Left hindlimb (tissue), 1 donor: ENCODE data around the gene DLG4.
A peak's percentile ranks its signal among the peaks of the same experiment; 100 is the strongest.

ENCODE experiments used
- DNase-seq: peaks from one replicate; pipeline ENCODE4 v3.0.0-alpha.2; 2018

The DLG4 gene

DNA sequence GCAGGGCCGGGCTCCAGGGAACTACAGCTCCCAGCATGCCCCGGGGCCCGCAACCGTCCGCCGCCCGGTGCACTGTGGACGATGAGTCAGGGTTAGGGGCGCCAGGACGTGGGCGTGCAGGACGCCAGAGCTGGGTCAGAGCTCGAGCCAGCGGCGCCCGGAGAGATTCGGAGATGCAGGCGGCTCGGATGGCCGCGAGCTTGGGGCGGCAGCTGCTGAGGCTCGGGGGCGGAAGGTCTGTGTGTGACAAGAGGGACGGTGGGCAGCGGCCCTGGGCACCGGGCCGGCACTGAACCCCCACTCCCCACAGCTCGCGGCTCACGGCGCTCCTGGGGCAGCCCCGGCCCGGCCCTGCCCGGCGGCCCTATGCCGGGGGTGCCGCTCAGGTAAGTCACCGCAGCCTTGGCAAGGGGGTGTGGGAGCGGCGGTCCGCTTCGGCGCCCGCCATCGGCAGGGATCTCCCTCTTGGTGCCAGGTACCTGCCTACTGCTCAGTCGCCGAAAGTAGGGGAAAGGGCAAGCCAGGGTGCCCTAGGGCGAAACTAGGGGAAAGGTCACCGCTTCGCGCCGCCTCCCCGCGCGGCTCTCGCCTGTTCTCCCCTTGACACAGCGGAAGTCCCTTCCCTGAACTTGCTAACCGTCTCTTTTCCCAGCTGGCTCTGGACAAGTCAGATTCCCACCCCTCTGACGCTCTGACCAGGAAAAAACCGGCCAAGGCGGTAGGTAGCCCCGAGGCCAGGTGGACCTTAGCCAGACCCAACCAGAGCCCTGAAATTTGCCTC is at the start of gene DLG4, which contains the start of gene ACADVL:
DLG4 (minus strand) TSS at position 25 of the 781 bp plus-strand sequence.
ACADVL (plus strand) TSS at position 127 of the 781 bp plus-strand sequence; CDS start at position 174, 47 bp downstream.
- peak; percentile 95 for DNase-seq

DNA sequence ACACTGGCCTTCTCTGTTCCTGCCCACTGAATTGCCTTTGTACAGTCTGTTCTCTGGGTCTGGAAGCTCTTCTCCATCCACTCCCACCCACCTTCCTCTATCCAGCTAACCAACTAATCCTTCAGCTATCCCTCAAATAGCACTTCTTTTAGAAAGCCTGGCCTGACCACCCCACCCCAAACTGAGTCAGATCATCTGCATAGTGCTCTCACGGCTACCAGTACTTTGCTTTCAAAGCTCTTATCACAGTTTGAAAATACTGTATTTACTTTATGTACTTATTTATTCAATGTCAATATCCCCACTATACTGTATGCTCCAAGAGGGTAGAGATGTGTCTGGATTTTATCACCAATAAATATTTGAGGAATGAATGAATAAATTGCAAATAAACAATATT is 47.1 kb upstream of the DLG4 start:
- no peak for DNase-seq

DNA sequence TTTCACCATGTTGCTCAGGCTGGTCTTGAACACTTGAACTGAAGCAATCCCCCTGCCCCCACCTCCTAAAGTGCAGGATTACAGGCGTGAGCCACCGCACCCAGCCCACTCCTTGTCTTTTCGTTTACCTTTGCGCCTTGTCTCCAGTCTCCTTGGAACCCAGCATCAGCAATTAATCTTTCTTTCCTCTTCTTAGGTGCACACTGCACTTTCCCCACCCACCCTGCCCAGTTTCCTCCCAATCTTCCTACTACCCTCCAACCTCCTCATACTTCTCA is 44.1 kb upstream of the DLG4 start:
- DNase-seq, result no peak

DNA sequence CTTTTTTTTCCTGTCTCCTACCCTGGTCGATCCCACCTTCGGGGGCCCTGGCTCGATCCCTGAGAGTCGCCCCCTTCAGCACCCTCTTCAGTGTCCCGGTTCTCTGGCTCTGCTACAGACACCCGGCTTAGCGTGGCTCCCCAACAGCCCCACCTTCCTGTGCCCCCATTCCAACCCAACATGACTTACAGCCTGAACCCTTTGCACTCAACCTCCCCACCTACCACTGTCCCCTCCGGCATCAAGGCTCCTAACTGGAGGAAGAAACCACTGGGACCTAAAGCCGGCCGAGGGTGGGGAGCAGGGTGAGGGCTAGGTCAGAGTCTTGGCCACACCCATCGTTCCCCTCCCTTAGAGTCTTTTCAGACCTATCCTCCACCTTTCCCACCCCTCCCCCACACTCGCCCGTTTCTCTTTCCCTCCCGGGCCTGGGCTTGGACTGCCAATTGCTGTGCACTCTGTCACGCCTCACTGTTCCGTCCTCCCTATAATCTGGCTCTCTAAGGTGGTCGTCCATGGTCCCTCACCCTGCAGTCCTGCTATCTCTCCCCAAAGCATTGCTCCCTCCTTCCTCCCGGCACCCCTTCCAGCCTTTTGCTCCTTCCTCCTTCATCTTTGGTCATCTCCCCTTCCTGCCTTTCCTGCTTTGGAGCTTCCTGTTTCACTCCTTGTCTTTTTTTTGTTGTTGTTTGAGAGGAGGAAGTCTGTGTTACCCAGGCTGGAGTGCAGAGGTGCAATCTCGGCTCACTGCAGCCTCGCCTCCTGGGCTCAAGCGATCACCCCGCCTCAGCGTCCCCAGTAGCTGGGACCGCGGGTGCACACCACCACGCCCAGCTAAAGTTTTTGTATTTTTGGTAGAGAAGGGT is 43.5 kb upstream of the DLG4 start:
- no peak for DNase-seq

DNA sequence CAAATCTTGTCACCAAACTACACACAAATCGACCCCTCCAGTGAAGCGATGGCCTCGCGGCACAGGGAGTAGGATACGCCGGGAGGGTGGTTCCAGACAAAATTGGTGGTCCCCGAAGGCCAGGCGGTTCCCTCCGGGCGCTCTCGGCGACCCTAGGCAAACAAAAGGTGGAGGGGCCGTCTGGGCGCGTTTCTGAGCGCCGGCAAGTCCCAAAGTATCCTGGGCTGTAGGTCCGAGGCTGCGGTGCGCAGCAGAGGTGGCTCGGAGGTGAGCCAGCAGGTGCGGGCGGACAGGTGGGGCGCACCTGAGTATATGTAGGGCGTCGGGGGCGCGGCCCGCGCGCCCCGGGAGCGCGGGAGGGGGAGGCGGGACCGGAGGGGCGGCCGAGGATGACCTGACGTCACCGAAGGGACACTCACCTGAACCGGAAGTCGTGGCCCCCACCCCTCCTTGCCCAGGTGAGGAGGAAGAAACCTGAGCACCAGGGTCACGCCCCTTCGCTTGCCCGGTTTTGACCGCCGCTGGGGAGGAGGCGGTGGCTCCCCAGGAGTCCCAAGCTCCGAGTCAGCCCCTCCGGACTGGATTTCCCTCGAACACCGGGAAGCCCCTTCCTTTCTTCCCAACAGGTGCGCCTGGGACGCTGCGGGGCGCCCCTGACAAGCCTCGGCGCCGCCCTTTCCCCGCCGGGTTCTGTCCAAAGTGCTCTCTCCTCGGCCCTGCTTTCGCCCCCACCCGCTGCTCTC is 42.7 kb upstream of the DLG4 start, which contains the start of gene CLDN7:
CLDN7 (minus strand) TSS at position 287 of the 743 bp plus-strand sequence. CDS start 435 bp downstream, outside the sequence.
- peak; percentile 34 for DNase-seq

DNA sequence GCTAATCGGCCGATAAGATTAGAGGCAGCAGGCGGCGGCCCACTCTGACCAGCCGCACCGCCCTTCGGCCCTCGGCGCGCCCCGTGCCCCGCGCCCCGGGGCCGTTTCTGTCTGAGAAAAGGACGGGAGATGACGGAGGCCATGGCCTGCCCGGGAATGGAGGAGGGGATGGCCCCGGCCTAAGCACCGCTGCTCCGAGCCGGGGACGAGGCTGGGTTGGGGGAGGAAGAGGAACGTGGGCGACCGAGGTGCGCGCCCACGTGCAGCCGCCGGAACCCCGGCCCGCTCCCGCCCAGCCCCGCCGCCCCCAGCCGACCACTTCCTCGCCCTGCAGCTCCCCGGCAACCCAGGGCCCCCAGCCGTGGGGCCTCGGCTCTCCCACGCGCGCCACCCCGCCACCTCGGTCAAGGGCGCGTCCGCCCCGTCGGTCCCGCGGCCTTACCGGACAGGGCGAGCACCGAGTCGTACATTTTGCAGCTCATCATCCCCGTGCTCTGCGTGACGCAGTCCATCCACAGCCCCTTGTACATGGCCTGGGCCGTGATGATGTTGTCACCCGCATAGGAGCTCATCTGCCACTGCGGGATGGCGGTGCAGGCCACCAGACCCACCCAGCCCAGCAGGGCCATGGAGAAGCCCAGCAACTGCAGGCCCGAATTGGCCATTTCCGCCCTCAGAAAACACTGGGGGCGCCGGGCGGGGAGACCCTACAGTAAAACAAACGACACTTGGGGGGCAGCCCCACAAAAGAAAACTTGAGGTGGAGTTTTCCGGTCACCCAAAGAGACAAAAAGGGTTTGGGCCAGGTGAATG is 41.9 kb upstream of the DLG4 start:
- peak; percentile 34 for DNase-seq

DNA sequence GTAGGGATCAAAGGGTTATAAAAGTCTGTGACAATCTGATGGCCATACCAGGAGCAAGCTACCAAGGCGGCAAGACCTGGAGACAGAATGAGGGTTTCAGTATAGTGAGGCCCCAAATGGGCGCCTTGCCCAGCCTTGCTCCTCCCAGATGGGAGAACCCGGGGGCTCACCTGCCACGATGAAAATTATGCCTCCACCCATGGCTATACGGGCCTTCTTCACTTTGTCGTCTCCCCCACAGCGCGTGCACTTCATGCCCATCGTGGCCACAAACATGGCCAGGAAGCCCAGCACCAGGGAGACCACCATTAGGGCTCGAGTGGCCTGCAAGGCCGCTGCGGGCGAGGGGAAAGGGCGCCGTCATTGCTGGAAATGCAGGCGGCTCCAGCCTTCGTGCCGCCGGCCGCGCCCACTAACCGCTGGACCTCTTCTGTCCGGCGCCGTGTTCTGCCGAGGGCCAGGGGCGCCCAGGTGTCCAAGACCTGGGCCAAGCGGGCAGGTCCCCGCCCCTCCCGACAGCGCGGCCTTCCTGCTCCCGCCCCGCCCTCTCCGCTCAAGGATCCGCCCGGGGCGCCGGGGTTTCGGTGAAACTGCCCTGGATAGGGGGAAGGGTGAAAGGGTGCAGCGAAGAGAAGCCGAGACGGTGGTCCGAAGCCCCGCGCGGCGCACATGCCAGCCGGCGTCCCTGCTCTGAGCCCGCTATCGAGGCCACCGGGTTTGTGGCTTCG is 41.2 kb upstream of the DLG4 start:
- DNase-seq, result peak; percentile 30

DNA sequence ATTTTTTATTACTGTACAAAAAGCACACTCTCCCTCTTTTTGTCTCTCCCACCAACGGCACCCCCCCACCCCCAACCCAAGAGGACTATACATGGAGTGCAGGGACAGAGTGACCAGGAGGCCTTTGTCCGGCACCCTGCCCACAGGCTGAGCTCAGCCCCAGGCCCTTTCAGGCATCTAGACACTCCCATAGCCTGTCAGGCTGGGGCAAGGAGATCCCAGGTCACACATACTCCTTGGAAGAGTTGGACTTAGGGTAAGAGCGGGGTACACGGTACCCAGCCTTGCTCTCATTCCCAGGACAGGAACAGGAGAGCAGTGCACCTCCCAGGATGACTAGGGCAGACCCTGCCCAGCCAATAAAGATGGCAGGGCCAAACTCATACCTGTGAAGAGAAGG is 40.5 kb upstream of the DLG4 start:
- DNase-seq, result no peak

DNA sequence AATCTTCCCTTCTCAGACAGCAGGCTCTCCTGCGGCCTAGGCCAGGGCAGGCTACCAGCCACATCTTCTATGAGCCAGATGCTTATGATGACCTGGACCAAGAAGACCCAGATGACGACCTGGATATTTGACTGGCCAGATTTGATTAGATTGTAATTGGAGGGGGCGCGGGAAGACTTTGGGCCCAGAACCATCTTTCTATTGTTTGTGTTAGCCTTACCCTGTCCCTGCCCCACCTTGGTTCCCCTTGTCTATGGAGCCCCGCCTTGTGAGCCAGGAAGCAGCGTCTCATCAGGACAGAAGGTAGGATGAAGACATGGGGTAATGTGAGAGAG is 39.9 kb upstream of the DLG4 start:
- DNase-seq, result no peak

DNA sequence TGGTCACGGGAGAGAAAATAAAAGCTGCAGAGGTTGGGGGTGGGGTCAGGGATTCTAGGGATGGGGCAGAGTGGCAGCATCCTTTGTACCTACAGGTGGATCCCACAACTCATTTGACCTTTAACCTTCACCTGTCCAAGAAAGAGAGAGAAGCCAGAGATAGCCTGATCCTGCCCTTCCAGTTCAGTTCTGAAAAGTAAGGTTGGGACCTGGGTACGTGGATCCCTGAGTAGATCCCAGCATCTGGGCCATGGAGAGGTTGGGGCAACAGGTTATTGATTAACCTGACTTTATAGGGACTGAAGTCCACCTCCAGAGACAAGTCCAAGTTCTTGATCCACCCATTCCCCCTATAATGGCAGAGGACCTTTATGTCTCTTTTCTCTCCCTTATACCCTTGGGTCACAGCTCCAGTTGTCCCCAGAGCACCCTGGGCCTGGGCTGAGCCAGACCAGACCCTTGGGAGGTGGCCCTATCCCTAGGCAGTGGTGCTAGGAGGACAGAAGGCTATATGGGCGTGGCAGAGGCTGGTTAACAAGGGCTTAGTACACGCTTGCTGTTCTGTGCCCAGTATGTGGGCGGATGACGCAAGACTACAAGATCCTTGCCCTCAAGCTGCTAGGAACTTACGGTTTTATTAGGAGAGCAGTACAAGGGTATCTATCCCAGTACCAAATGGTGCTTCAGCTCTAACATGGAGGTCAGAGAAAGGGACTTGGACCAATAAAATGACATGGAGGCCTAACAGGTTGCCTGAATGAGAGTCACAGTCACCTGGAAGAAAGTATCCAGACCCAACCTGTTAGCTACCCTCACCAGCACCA is 39.3 kb upstream of the DLG4 start:
- DNase-seq, result no peak

DNA sequence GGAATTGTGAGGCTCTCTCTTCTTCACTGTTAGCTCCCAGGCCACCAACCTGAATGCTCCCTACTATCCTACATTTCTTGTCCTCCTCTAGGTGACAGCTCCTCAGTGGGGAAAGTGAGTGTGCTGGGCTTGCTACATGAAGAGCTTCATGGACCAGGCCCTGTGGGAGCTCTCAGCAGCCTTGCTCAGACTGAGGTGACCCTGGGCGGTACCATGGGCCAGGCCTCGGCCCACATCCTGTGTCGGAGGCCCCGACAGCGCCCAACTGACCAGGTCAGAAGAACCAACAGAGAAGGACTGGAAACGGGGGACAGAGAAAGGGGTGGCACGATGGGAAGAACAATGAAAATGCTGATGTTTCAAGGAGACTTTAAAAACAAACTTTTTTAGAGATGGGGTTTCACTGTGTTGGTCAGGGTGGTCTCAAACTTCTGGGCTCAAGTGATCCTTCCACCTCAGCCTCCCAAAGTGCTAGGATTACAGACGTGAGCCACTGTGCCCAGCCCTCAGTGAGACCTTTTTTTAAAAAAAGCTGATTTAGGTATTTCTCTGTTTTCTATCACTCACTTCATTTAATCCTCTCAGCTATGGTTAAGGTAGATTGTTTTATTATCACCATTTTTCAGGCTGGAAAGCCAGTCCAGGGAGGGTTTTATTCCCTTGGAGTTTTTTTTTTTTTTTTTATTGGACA is 37.3 kb upstream of the DLG4 start:
- no peak for DNase-seq

DNA sequence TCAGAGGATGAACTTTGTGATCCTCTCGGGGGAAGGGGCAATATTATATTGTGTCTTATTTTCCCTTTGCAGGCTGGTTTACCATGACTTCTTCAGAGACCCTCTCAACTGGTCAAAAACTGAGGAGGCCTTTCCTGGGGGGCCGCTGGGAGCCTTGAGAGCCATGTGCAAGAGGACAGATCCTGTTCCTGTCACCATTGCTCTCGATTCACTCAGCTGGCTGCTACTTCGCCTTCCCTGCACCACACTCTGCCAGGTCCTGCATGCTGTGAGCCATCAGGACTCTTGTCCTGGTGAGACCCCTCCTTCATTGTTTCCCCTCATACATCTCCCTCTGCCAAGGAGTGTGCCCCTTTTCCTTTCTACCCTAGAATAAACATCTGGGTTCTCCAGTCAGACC is 34.9 kb upstream of the DLG4 start:
- DNase-seq, result no peak

DNA sequence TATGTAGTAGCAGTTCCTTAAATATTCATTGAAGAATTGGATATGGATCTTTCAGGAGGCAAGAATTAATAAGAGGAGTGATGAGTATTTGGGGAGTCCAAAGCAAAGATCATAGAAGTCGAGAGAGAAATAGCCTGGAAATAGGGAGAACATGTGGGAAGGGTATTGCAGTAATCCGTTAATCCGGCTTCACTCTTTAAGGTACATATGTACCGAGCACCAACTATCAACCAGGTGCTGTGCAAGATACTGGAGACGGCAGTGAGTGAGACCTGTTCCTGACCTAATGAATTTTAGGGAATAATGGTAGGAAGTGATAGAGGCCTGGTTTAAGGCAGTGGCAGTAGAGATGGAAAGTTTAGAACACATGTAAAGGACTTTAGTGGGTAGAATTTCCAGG is 33.4 kb upstream of the DLG4 start:
- no peak for DNase-seq

DNA sequence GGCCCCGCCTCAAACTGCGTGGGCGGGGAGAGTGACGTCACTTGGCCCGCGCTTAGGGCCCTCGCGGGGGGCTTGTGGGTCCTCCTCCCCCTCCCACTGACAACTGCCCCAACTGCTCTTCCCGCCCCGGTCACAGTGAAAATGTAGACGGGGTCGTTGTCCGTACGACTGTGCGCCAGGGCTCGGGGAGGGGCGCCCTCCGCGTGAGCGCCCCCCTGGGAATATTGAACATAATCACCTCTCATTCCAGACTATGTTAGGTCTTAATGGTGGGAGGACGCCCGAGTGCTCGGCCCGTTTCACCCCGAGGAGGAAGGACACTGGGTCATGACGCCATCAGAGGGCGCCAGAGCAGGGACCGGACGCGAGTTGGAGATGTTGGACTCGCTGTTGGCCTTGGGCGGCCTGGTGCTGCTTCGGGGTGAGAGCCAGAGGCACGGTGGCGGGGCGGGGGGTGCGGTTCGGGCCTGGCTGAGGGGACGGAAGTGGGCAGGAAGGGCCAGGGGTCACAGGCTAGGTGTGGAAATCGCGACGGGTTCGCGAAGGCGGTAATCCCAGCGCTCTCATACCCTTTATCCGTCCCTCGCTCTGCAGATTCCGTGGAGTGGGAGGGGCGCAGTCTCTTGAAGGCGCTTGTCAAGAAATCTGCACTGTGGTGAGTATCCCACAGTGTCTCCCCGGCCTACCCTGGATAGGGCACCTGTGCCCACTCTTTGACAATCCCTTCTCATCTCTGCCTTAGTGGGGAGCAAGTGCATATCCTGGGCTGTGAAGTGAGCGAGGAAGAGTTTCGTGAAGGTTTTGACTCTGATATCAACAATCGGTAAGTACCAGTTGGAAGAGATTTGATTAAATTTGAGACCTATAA is 32.8 kb upstream of the DLG4 start, which contains the start of gene ELP5:
ELP5 (plus strand) TSS at position 40 of the 868 bp plus-strand sequence; CDS start at position 376, 336 bp downstream.
- peak; percentile 96 for DNase-seq

DNA sequence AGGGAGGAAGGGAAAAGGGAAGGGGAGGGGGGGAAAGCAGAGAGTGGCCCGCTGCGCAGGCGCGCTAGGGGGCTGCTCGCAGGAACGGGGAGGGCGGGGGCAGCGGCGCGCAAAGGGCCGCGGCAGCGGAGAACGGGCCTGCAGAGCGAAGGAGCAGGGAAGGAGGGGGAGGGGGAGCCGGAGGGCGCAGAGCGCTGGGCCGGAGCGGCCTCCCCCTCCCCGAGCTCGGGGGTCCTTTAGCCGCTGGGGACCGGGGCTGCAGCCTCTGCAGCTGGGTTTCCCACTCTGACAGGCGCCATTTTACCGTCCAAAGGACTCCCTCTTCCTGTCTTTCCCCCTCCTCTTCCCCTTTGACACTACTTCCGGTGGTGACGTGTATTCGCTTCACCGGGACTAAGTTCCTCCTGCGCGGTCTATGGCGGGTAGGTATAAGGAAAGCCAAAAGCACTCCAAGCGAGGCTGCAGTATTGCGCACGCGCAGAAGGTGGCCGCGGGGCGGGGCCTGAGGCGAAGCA is 32.1 kb upstream of the DLG4 start, which contains the start of gene CTDNEP1:
CTDNEP1 (minus strand) TSS at position 74 of the 515 bp plus-strand sequence. CDS start 438 bp downstream, outside the sequence.
- DNase-seq, result peak; percentile 99

DNA sequence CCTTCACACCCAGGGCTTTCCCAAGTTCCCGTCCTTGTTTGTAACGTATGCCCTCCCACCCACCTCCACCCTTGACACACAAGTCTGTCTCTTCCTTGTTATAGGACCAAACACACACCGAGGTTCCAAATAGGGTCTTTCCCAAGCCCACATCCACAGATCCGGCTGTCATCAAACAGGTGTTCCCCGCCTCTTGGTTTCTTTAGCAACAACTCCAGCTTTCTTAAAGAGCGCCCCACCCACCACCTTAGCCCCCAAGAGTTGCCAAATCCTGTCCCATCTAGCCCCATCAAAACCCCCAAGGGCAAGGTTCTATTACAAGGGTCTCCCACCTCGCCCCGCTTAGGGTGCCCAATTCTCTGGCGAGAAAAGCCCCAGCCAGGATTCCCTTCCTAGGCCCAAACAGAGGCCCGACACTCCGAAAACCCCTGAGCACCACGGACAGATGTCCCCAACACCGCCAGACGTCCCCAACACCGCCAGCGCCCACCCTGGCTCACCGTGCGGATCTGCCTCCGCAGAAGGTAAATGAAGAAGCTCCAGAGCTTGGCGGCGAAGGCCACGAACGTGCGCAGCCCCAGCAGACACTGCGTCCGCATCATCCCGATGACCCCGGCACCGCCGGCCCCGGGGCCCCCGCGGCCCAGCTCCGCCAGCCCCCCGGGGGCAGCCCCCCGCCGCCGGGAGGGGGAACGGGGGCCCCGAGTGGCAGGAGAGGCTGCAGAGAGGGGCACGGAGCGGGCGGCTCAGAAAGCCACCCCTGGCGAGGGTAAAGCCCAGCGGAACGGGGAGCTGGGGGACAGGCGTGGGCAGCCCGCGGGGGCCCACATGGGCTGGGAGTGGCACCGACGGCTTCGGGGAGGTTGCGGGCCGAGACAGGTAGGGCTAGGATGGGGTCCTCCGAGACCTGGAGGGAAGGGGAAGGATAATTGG is 31.3 kb upstream of the DLG4 start:
- DNase-seq, result no peak

DNA sequence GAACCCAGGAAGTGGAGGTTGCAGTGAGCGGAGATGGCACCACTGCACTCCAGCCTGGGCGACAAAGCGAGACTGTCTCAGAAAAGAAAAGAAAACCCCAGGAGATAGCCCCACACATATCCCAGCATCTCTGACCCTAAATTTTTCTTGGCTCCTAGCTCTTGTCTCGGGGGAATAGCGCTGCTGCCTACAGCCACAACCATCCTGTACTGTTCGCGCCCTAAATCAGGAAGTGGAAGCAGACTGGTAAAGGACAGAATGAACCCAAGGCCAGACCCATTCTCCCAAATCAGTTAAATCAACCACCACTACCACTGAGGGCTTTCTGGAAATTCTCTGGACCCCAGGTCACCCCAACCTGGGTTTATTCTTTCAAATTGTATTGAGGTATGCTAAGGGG is 30.2 kb upstream of the DLG4 start:
- no peak for DNase-seq

DNA sequence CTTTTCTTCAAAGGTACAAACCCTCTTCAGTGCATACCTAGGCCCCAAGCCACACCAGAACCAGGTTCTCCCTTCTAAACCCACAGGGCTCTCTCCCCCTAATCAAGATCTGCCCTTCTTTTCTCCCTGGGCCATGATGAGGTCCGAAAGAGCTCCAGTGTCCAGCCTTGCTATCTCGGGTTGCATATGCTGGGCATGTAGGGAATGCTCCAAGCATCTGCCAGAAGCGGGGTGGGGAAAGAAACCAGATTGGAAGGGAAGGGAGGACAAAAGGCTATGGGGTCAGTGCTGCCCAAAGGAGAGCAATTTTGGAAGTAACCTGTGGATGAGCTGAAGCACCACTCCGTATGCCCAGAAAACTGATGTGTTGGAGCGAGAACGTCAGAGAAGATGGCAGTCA is 29.6 kb upstream of the DLG4 start:
- DNase-seq, result no peak
